BJ (cell line): ENCODE results near the gene ACBD4. TPM values are rescaled to one million over a fixed set of nuclear protein-coding genes. Genes with fewer than 3 reads are reported as not detected.
"Not testable (repeated sequence)": the region's sequence is repeated elsewhere in the genome, so short reads cannot be mapped to it uniquely, and the experiment has no call there.

ENCODE experiments used
- CTCF ChIA-PET: fragments of 350-600 bp; formaldehyde crosslinking; extraction: SDS; loops from one replicate; lab custom pipeline; 2021; ENCODE audit warnings: antibody characterized with exemption, inconsistent platforms; lab: Yijun Ruan, JAX
- POLR2A ChIA-PET: fragments of 300-600 bp; sonication (Branson Sonifier 250); formaldehyde crosslinking; extraction: SDS; loops from one replicate; lab custom pipeline; 2021; ENCODE audit warnings: antibody characterized with exemption; lab: Charles Lee
- DNase-seq: peaks from one replicate; pipeline ENCODE4 v3.0.0-alpha.2; 2011; ENCODE audit warnings: low read depth
- H3K27me3 ChIP-seq: 2 replicates; pipeline ENCODE4 v1.6.0; 2011; ENCODE audit warnings: low read length; ENCODE audit not compliant: control insufficient read depth, insufficient read depth
- H3K36me3 ChIP-seq: 2 replicates; pipeline ENCODE4 v1.5.1; 2011; ENCODE audit warnings: low read length; ENCODE audit not compliant: control insufficient read depth, insufficient read depth
- H3K4me3 ChIP-seq: 2 replicates; pipeline ENCODE4 v1.5.1; 2011; ENCODE audit warnings: low read depth, mild to moderate bottlenecking, control low read depth, low read length
- polyA plus RNA-seq: library from polyadenylated mRNA; depleted of rRNA; stranded (reverse); fragments of >200 nt; gene quantifications from 2 replicates; pipeline ENCODE4 v1.2.3, GENCODE V29; 2011
- TF ChIP-seq, protein P1 (sequence below): IDR thresholded peaks from 2 replicates; pipeline ENCODE4 v1.5.1; 2011; ENCODE audit warnings: low read depth, mild to moderate bottlenecking, control low read depth, inconsistent platforms, low read length, moderate library complexity; ENCODE audit not compliant: insufficient read depth

Gene ACBD4
- polyA plus RNA-seq, 1 experiment, result 7.3 TPM

DNA sequence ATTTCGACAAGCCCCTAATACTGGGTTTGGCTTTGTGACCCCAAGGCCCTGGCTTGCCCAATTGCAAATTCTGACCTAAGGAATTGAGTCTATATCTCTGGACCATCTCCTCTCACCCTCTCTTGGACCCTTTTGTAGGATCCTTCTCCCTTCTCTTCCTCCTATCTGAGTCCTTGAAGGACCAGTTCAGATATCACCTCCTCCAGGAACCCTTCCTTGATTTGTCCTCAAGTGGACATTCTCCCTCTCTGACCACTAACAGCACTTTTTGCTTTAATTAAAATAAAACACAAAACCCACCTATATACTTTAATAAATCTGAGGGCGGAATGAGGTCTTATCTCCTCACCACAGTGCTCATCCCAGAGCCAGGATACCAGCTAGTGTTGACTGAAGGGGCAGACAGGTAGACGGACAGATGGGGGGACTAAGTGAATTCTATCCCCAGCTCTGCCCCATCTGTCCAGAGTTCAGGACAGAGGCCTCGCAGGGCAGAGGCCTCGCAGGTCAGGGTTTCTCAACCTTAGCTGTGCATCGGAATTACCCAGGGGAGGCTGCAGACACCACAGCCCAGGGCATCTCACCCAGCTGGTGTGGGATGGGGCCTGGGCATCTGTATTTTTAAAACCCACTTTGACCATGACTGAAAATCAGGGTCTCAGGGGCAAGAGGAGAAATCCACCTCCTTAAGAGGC, 12.3 kb upstream of the ACBD4 start:
- TF ChIP-seq, protein P1, sequence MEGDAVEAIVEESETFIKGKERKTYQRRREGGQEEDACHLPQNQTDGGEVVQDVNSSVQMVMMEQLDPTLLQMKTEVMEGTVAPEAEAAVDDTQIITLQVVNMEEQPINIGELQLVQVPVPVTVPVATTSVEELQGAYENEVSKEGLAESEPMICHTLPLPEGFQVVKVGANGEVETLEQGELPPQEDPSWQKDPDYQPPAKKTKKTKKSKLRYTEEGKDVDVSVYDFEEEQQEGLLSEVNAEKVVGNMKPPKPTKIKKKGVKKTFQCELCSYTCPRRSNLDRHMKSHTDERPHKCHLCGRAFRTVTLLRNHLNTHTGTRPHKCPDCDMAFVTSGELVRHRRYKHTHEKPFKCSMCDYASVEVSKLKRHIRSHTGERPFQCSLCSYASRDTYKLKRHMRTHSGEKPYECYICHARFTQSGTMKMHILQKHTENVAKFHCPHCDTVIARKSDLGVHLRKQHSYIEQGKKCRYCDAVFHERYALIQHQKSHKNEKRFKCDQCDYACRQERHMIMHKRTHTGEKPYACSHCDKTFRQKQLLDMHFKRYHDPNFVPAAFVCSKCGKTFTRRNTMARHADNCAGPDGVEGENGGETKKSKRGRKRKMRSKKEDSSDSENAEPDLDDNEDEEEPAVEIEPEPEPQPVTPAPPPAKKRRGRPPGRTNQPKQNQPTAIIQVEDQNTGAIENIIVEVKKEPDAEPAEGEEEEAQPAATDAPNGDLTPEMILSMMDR, result no peak

GRCh38 chr17:45123930-45124796, 11.3 kb upstream of the ACBD4 start:
- no peak overlapping the region for H3K4me3 ChIP-seq
- ChIA-PET POLR2A (no interaction called here), CTCF (interaction anchor here (0.8 to 1.9 kb wide), 5 partner anchors 9 to 75 kb away, joined by 3 to 4 read pairs (median 3); partner anchors contain the start of gene PLCD3)
- TF ChIP-seq, protein P1, result no peak
- DNase-seq, result no peak
- no peaks in the 10 kb centered on the region for H3K27me3 ChIP-seq
- peaks cover 7% of the 10 kb centered on the region for H3K36me3 ChIP-seq

More for the DNA sequence above, 12.3 kb upstream of the ACBD4 start:
- Histone ChIP-seq H3K36me3 (peaks cover 12% of the 10 kb centered on the region), H3K27me3 (no peaks in the 10 kb centered on the region), H3K4me3 (no peak overlapping the region)
- ChIA-PET CTCF (interaction anchor here (0.5 to 1.9 kb wide), 6 partner anchors 14 to 89 kb away, joined by 3 to 4 read pairs (median 3); no protein-coding TSS in a partner anchor), POLR2A (no interaction called here)
- no peak for DNase-seq

DNA sequence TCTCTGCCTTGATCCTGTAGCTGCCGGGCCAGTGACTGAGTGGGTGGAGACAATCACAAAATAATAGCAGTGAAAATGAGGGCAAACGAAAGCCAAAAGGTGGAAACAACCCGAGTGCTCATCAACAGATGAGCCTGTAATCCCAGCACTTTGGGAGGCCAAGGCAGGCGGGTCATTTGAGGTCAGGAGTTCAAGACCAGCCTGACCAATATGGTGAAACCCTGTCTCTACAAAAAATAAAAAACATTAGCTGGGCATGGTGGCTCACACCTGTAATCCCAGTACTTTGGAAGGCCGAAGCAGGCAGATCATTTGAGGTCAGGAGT, 10.7 kb upstream of the ACBD4 start:
- DNase-seq, H3K4me3 ChIP-seq, H3K36me3 ChIP-seq, H3K27me3 ChIP-seq, POLR2A ChIA-PET: not testable (repeated sequence)
- CTCF ChIA-PET, result interaction anchor here (0.9 to 2.7 kb wide), 6 partner anchors 8 to 223 kb away, joined by 3 to 12 read pairs (median 3); partner anchors contain the start of genes ACBD4 and PLCD3

GRCh38 chr17:45125509-45125908, 10.0 kb upstream of the ACBD4 start:
- no peak overlapping the region for H3K4me3 ChIP-seq
- TF ChIP-seq, protein P1, result no peak
- no peak for DNase-seq
- peaks cover 2% of the 10 kb centered on the region for H3K36me3 ChIP-seq
- ChIA-PET POLR2A (interaction anchor here (0.6 kb wide), 1 partner anchor 595 kb away, joined by 5 read pairs; no protein-coding TSS in a partner anchor), CTCF (interaction anchor here (0.9 to 2.7 kb wide), 4 partner anchors 10 to 224 kb away, joined by 3 to 12 read pairs (median 3); partner anchors contain the start of gene ACBD4)
- H3K27me3 ChIP-seq, result no peaks in the 10 kb centered on the region

- no peak overlapping the region for H3K4me3 ChIP-seq
- TF ChIP-seq, protein P1, result no peak
- no peaks in the 10 kb centered on the region for H3K27me3 ChIP-seq
- ChIA-PET POLR2A (no interaction called here), CTCF (interaction anchor here (0.8 to 6.9 kb wide), 6 partner anchors 8 to 207 kb away, joined by 3 to 95 read pairs (median 4); partner anchors contain the start of genes ACBD4 and HEXIM1)
- no peak for DNase-seq
- peaks cover 2% of the 10 kb centered on the region for H3K36me3 ChIP-seq
These were observed 8.3 kb upstream of the ACBD4 start for GRCh38 chr17:45127207-45127547.
